Measurements from ENCODE around the gene PRR27.
"Not testable (repeated sequence)": the region's sequence is repeated elsewhere in the genome, so short reads cannot be mapped to it uniquely, and the experiment has no call there.

The PRR27 gene

DNA sequence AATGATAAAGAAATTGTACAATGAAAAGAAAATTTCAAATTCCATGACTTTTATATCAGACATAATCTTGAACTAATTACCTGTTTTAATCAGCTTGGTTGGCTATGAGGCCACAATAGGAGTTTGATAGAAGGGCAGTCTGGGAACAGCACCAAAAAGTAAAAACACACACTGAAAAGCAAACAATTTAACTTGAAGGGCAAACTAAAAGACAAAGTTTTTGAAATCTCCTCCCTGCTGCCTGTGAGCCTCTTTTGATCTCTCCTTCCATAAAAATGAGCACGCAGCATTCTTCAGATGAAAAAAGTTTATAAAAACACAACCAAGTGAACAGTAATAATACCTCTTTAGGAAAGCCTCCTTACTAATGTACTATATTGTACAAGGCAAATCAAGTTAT lies 49.6 kb downstream of the PRR27 start:
- no peak for ATAC-seq
- TF ChIP-seq RARB (CRISPR knock-in tag; IDR thresholded peaks at IDR 0.05) (no peak), OSR1 (CRISPR knock-in tag; IDR thresholded peaks at IDR 0.05) (no peak), CREB5 (CRISPR knock-in tag; IDR thresholded peaks at IDR 0.05; ENCODE audit: low read depth) (no peak), SNAI2 (CRISPR knock-in tag; IDR thresholded peaks at IDR 0.05) (no peak), TOX (CRISPR knock-in tag; IDR thresholded peaks at IDR 0.05; ENCODE audit: borderline replicate concordance) (no peak), ZFP30 (CRISPR knock-in tag; IDR thresholded peaks at IDR 0.05) (no peak), ZNF70 (CRISPR knock-in tag; IDR thresholded peaks at IDR 0.05) (no peak), ISL1 (CRISPR knock-in tag; IDR thresholded peaks at IDR 0.05) (no peak), ZNF565 (CRISPR knock-in tag; conservative IDR thresholded peaks at IDR 0.05; ENCODE audit: low read depth) (no peak), TCF4 (CRISPR knock-in tag; IDR thresholded peaks at IDR 0.05; ENCODE audit: borderline replicate concordance) (no peak), ESRRG (CRISPR knock-in tag; IDR thresholded peaks at IDR 0.05) (no peak), GLIS3 (CRISPR knock-in tag; IDR thresholded peaks at IDR 0.05) (no peak), ZFP3 (CRISPR knock-in tag; IDR thresholded peaks at IDR 0.05) (no peak), CSDC2 (CRISPR knock-in tag; IDR thresholded peaks at IDR 0.05) (no peak), ARNTL (CRISPR knock-in tag; IDR thresholded peaks at IDR 0.05; ENCODE audit: borderline replicate concordance, low read depth) (no peak)
- TF ChIP-seq, protein P1, sequence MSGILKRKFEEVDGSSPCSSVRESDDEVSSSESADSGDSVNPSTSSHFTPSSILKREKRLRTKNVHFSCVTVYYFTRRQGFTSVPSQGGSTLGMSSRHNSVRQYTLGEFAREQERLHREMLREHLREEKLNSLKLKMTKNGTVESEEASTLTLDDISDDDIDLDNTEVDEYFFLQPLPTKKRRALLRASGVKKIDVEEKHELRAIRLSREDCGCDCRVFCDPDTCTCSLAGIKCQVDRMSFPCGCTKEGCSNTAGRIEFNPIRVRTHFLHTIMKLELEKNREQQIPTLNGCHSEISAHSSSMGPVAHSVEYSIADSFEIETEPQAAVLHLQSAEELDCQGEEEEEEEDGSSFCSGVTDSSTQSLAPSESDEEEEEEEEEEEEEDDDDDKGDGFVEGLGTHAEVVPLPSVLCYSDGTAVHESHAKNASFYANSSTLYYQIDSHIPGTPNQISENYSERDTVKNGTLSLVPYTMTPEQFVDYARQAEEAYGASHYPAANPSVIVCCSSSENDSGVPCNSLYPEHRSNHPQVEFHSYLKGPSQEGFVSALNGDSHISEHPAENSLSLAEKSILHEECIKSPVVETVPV (CRISPR knock-in tag; IDR thresholded peaks at IDR 0.05): no peak
- TF ChIP-seq, protein P2, sequence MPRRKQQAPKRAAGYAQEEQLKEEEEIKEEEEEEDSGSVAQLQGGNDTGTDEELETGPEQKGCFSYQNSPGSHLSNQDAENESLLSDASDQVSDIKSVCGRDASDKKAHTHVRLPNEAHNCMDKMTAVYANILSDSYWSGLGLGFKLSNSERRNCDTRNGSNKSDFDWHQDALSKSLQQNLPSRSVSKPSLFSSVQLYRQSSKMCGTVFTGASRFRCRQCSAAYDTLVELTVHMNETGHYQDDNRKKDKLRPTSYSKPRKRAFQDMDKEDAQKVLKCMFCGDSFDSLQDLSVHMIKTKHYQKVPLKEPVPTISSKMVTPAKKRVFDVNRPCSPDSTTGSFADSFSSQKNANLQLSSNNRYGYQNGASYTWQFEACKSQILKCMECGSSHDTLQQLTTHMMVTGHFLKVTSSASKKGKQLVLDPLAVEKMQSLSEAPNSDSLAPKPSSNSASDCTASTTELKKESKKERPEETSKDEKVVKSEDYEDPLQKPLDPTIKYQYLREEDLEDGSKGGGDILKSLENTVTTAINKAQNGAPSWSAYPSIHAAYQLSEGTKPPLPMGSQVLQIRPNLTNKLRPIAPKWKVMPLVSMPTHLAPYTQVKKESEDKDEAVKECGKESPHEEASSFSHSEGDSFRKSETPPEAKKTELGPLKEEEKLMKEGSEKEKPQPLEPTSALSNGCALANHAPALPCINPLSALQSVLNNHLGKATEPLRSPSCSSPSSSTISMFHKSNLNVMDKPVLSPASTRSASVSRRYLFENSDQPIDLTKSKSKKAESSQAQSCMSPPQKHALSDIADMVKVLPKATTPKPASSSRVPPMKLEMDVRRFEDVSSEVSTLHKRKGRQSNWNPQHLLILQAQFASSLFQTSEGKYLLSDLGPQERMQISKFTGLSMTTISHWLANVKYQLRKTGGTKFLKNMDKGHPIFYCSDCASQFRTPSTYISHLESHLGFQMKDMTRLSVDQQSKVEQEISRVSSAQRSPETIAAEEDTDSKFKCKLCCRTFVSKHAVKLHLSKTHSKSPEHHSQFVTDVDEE (CRISPR knock-in tag; IDR thresholded peaks at IDR 0.05): no peak
- TF ChIP-seq, protein P3, sequence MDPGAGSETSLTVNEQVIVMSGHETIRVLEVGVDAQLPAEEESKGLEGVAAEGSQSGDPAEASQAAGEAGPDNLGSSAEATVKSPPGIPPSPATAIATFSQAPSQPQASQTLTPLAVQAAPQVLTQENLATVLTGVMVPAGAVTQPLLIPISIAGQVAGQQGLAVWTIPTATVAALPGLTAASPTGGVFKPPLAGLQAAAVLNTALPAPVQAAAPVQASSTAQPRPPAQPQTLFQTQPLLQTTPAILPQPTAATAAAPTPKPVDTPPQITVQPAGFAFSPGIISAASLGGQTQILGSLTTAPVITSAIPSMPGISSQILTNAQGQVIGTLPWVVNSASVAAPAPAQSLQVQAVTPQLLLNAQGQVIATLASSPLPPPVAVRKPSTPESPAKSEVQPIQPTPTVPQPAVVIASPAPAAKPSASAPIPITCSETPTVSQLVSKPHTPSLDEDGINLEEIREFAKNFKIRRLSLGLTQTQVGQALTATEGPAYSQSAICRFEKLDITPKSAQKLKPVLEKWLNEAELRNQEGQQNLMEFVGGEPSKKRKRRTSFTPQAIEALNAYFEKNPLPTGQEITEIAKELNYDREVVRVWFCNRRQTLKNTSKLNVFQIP (CRISPR knock-in tag; IDR thresholded peaks at IDR 0.05; ENCODE audit: borderline replicate concordance, low read depth): no peak

DNA sequence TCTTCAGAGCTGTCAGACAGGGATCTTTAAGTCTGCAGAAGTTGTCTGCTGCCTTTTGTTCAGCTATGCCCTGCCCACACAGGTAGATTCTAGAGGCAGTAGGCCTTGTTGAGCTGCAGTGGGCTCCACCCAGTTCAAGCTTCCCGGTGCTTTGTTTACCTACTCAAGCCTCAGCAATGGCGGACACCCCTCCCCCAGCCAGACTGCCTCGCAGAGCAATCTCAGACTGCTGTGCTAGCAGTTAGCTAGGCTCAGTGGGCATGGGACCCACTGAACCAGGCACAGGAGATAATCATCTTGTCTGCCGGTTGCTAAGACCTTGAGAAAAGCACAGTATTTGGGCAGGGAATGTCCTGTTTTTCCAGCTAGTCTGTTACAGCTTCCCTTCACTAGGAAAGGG lies 58.7 kb downstream of the PRR27 start:
- ATAC-seq: not testable (repeated sequence)

Measured in SK-N-SH treated with all-trans-retinoic acid at 6 μM for 48 hours (cell line).